Ectodermal cell (in vitro differentiated cells): ENCODE data around the gene EMC10.
A peak's percentile ranks its signal among the peaks of the same experiment; 100 is the strongest.

Experiments
- H3K27ac ChIP-seq: 2 replicates; pipeline ENCODE4 v1.7.0; 2013; ENCODE audit warnings: mild to moderate bottlenecking, low read depth, low read length; ENCODE audit not compliant: insufficient read depth, poor library complexity, severe bottlenecking
- H3K27me3 ChIP-seq: 2 replicates; pipeline ENCODE4 v1.7.0; 2013; ENCODE audit warnings: mild to moderate bottlenecking, low read length; ENCODE audit not compliant: insufficient read depth, control insufficient read depth, poor library complexity, severe bottlenecking
- H3K36me3 ChIP-seq: one replicate; pipeline ENCODE4 v1.7.0; 2013; ENCODE audit warnings: low read length; ENCODE audit not compliant: control insufficient read depth, insufficient read depth
- H3K4me1 ChIP-seq: one replicate; pipeline ENCODE4 v1.7.0; 2013; ENCODE audit warnings: low read length; ENCODE audit not compliant: control insufficient read depth, insufficient read depth
- H3K4me3 ChIP-seq: 2 replicates; pipeline ENCODE4 v1.7.0; 2013; ENCODE audit warnings: low read depth, low read length, control low read depth; ENCODE audit not compliant: insufficient read depth
- H3K9me3 ChIP-seq: 2 replicates; pipeline ENCODE4 v1.7.0; 2013; ENCODE audit warnings: mild to moderate bottlenecking, low read length, moderate library complexity; ENCODE audit not compliant: control insufficient read depth
- WGBS, 2 experiments: methylation state at CpG; one replicate each; pipeline ENCODE4 v1.1.7; 2013; ENCODE audit warnings: missing lambda C conversion rate in 2 of 2; 5-methylcytosine and 5-hydroxymethylcytosine counted together

EMC10 gene

GRCh38 chr19:50514346-50515167 is 38.2 kb downstream of the EMC10 start:
- Histone ChIP-seq H3K4me3 (no peak overlapping the region), H3K36me3 (peaks cover 14% of the 10 kb centered on the region), H3K27ac (peak overlapping the region; percentile 16), H3K9me3 (no peaks in the 10 kb centered on the region), H3K4me1 (peaks cover 17% of the 10 kb centered on the region), H3K27me3 (no peaks in the 10 kb centered on the region)
- 85 to 86% methylated on average over 38 of the region's 38 CpGs for WGBS, 2 experiments

GRCh38 chr19:50515168-50515561 is 38.9 kb downstream of the EMC10 start:
- Histone ChIP-seq H3K27me3 (no peaks in the 10 kb centered on the region), H3K4me1 (peaks cover 14% of the 10 kb centered on the region), H3K27ac (no peak overlapping the region), H3K36me3 (peaks cover 14% of the 10 kb centered on the region), H3K4me3 (no peak overlapping the region), H3K9me3 (no peaks in the 10 kb centered on the region)
- WGBS, 2 experiments = 77 to 82% methylated on average over 11 of the region's 11 CpGs

GRCh38 chr19:50516456-50516855 is 40.1 kb downstream of the EMC10 start:
- Histone ChIP-seq H3K36me3 (peaks cover 14% of the 10 kb centered on the region), H3K9me3 (no peaks in the 10 kb centered on the region), H3K27me3 (no peaks in the 10 kb centered on the region), H3K27ac (no peak overlapping the region), H3K4me1 (peaks cover 11% of the 10 kb centered on the region), H3K4me3 (no peak overlapping the region)
- 86 to 87% methylated on average over 12 of the region's 12 CpGs for WGBS, 2 experiments

GRCh38 chr19:50516964-50517703 is 40.8 kb downstream of the EMC10 start:
- WGBS, 2 experiments = 92% methylated on average over 53 of the region's 53 CpGs
- Histone ChIP-seq H3K27me3 (no peaks in the 10 kb centered on the region), H3K9me3 (no peaks in the 10 kb centered on the region)

GRCh38 chr19:50517704-50518075 is 41.4 kb downstream of the EMC10 start:
- H3K36me3 ChIP-seq = peaks cover 14% of the 10 kb centered on the region
- H3K4me3 ChIP-seq = no peak overlapping the region
- H3K9me3 ChIP-seq = no peaks in the 10 kb centered on the region
- WGBS, 2 experiments = 95 to 96% methylated on average over 37 of the region's 37 CpGs
- H3K4me1 ChIP-seq = peaks cover 11% of the 10 kb centered on the region
- no peaks in the 10 kb centered on the region for H3K27me3 ChIP-seq
- no peak overlapping the region for H3K27ac ChIP-seq

More at GRCh38 chr19:50516964-50517703, 40.8 kb downstream of the EMC10 start:
- Histone ChIP-seq H3K4me1 (peaks cover 11% of the 10 kb centered on the region), H3K4me3 (no peak overlapping the region), H3K27ac (no peak overlapping the region), H3K36me3 (peaks cover 14% of the 10 kb centered on the region)

GRCh38 chr19:50518091-50519005 is 42.0 kb downstream of the EMC10 start:
- H3K9me3 ChIP-seq = no peaks in the 10 kb centered on the region
- WGBS, 2 experiments = 94% methylated on average over 87 of the region's 87 CpGs
- H3K36me3 ChIP-seq = peaks cover 14% of the 10 kb centered on the region
- no peak overlapping the region for H3K4me3 ChIP-seq
- H3K4me1 ChIP-seq = peaks cover 11% of the 10 kb centered on the region
- H3K27me3 ChIP-seq = no peaks in the 10 kb centered on the region
- H3K27ac ChIP-seq = no peak overlapping the region

GRCh38 chr19:50519006-50519575 is 42.8 kb downstream of the EMC10 start:
- peaks cover 5% of the 10 kb centered on the region for H3K4me1 ChIP-seq
- H3K4me3 ChIP-seq = no peak overlapping the region
- H3K9me3 ChIP-seq = no peaks in the 10 kb centered on the region
- H3K36me3 ChIP-seq = peaks cover 14% of the 10 kb centered on the region
- H3K27me3 ChIP-seq = no peaks in the 10 kb centered on the region
- 95 to 96% methylated on average over 40 of the region's 40 CpGs for WGBS, 2 experiments
- no peak overlapping the region for H3K27ac ChIP-seq

GRCh38 chr19:50520822-50521465 is 44.6 kb downstream of the EMC10 start:
- WGBS, 2 experiments = 91 to 93% methylated on average over 16 to 17 of the region's 17 CpGs
- Histone ChIP-seq H3K36me3 (peaks cover 14% of the 10 kb centered on the region), H3K9me3 (no peaks in the 10 kb centered on the region), H3K27me3 (no peaks in the 10 kb centered on the region), H3K27ac (no peak overlapping the region), H3K4me1 (no peaks in the 10 kb centered on the region), H3K4me3 (no peak overlapping the region)

- Histone ChIP-seq H3K4me1 (no peaks in the 10 kb centered on the region), H3K9me3 (no peaks in the 10 kb centered on the region), H3K4me3 (no peak overlapping the region), H3K27ac (no peak overlapping the region), H3K27me3 (no peaks in the 10 kb centered on the region), H3K36me3 (peaks cover 12% of the 10 kb centered on the region)
- 91 to 92% methylated on average over 10 of the region's 10 CpGs for WGBS, 2 experiments
Measured at GRCh38 chr19:50522881-50523280, 46.6 kb downstream of the EMC10 start.
